Measurements from ENCODE around the gene AFG3L2. TPM values are rescaled to one million over a fixed set of nuclear protein-coding genes. Genes with fewer than 3 reads are reported as not detected.

Gene AFG3L2
- total RNA-seq, 4 donors from 2014 or later = 53.0 to 62.8 (median 57.9) TPM

DNA sequence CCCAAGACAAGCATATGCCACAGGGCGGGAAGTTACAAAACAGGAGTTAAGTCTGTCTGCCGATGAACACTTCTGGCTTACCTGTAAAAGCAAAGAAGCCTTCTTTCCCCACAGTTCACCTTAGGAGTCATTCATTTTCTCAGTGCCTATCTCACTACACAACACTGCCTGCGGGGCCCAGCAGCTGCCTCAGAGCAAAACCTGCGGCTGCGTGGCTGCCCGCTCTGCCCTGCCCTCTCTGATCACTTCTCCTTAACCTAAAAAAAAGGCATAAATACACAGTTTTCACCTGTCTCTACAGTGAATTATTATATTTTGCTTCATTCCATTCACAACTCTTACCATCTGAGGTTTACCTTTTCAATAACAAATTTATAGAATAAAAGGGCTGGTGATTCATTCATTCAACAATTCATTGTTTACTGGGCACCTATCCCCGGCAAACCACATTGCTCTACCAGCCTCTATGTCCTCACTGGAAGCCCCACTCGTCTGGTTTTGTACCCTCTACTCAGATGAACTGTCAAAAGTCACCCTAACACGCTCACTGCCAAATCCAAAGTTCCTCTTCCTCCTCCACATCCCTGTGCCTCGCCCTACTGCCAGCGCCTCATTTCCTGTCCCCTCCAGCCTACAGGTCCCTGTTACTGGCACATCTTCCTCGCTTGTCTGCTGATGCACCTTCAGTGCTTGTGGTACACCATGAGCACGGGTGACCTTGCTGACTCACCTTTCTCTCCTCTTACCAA lies 31.4 kb downstream of the AFG3L2 start:
- Histone ChIP-seq H3K27ac (no peak overlapping the region), H3K9me3 (no peaks in the 10 kb centered on the region), H3K36me3 (peaks cover 94% of the 10 kb centered on the region), H3K27me3 (no peaks in the 10 kb centered on the region), H3K4me3 (no peak overlapping the region), H3K4me1 (no peaks in the 10 kb centered on the region)
- WGBS = 90% methylated on average over 13 of the region's 13 CpGs
- no peak for DNase-seq (ENCODE audit: low spot score in 2 of 2)
- TF ChIP-seq POLR2AphosphoS5 (IDR thresholded peaks at IDR 0.05) = no peak
- TF ChIP-seq POLR2A (IDR thresholded peaks at IDR 0.05) = no peak
- TF ChIP-seq, protein P1, sequence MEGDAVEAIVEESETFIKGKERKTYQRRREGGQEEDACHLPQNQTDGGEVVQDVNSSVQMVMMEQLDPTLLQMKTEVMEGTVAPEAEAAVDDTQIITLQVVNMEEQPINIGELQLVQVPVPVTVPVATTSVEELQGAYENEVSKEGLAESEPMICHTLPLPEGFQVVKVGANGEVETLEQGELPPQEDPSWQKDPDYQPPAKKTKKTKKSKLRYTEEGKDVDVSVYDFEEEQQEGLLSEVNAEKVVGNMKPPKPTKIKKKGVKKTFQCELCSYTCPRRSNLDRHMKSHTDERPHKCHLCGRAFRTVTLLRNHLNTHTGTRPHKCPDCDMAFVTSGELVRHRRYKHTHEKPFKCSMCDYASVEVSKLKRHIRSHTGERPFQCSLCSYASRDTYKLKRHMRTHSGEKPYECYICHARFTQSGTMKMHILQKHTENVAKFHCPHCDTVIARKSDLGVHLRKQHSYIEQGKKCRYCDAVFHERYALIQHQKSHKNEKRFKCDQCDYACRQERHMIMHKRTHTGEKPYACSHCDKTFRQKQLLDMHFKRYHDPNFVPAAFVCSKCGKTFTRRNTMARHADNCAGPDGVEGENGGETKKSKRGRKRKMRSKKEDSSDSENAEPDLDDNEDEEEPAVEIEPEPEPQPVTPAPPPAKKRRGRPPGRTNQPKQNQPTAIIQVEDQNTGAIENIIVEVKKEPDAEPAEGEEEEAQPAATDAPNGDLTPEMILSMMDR (IDR thresholded peaks at IDR 0.05) = no peak
- TF ChIP-seq EP300 (IDR thresholded peaks at IDR 0.05) = no peak

DNA sequence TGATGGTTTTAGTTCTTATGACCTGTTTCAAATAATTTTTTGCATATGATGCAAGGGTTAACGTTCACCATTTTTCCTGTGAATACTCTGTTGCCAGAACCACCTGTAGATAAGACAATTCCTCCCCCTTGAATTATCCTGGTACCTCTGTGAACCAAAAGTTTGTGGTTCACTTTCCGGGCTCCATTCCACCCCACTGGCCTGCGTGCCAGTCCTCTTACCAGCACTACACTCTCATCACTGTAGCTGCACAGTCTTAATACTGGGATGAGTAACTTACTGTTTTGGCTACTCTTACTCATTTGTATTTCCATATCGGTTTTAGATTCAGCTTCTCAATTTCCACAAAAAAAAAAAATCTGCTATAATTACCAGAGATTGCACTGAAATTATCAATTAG lies 34.4 kb downstream of the AFG3L2 start:
- H3K36me3 ChIP-seq = peaks cover 91% of the 10 kb centered on the region
- no peak for TF ChIP-seq POLR2AphosphoS5 (IDR thresholded peaks at IDR 0.05)
- no peak for TF ChIP-seq EP300 (IDR thresholded peaks at IDR 0.05)
- no peak for TF ChIP-seq POLR2A (IDR thresholded peaks at IDR 0.05)
- TF ChIP-seq, protein P1 (IDR thresholded peaks at IDR 0.05) = no peak
- H3K9me3 ChIP-seq = no peaks in the 10 kb centered on the region
- no peak overlapping the region for H3K4me3 ChIP-seq
- H3K27me3 ChIP-seq = no peaks in the 10 kb centered on the region
- no peak overlapping the region for H3K27ac ChIP-seq
- 88% methylated on average over 4 of the region's 4 CpGs for WGBS
- no peaks in the 10 kb centered on the region for H3K4me1 ChIP-seq
- DNase-seq (ENCODE audit: low spot score in 2 of 2) = no peak

DNA sequence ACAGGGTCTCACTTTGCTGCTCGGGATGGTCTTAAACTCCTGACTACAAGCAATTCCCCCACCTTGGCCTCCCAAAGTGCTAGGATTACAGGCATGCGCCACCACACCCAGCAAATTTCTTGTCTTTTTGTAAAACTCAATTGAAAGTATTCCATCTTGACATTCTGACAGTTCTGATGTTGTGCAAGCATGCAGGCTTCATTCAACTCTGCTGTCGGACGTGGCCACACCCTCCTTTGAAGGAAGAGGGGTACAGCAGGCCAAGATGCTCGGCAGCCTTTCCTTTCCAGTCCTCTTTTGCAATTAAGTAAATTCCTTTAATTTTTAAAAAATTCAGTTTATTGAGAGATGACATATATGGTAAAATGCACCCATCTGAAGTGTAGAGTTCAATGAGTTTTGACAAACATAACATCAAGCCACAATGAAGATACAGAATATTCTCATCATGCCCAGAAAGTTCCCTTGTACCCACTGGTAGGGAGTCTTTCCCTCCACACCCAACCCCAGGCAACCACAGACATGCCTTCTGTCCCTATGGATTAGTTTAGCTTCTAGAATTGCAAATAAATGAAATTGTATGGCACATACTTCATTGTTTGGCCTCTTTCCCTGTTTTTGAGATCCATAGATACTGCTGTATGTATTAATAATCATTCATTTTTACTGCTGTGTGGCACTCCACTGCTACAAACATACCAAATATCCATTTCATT lies 35.9 kb downstream of the AFG3L2 start:
- TF ChIP-seq, protein P1 (IDR thresholded peaks at IDR 0.05) = no peak
- no peak for TF ChIP-seq EP300 (IDR thresholded peaks at IDR 0.05)
- TF ChIP-seq POLR2A (IDR thresholded peaks at IDR 0.05) = no peak
- no peak for TF ChIP-seq POLR2AphosphoS5 (IDR thresholded peaks at IDR 0.05)
- 78% methylated on average over 5 of the region's 5 CpGs for WGBS
- DNase-seq (ENCODE audit: low spot score in 2 of 2) = no peak
- no peak overlapping the region for H3K27ac ChIP-seq
- H3K27me3 ChIP-seq = no peaks in the 10 kb centered on the region
- H3K9me3 ChIP-seq = no peaks in the 10 kb centered on the region
- no peaks in the 10 kb centered on the region for H3K4me1 ChIP-seq
- no peak overlapping the region for H3K4me3 ChIP-seq
- H3K36me3 ChIP-seq = peaks cover 95% of the 10 kb centered on the region

DNA sequence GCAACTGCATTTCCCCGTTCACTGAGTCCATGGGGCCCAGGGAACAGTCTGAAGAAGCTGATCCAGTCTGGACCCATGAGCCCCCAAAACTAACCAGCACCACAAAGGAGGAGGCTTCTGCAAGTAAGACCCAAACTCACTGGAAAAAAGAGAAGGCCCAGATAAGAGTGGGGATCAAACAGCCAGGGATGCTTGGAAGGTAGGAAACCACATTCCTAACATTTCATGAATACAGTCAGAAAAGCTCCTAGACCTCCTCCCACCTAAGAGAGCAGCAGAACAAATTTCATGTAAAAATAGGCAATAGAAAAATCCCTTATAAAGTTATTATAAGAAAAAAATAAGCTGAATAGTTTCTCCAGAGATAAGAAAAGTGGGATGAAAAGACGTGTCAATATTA lies 38.6 kb downstream of the AFG3L2 start:
- no peak for TF ChIP-seq EP300 (IDR thresholded peaks at IDR 0.05)
- no peak for TF ChIP-seq POLR2AphosphoS5 (IDR thresholded peaks at IDR 0.05)
- TF ChIP-seq, protein P1 (IDR thresholded peaks at IDR 0.05) = no peak
- no peaks in the 10 kb centered on the region for H3K27me3 ChIP-seq
- H3K9me3 ChIP-seq = no peaks in the 10 kb centered on the region
- WGBS = 93% methylated on average over 2 of the region's 2 CpGs
- H3K4me1 ChIP-seq = no peaks in the 10 kb centered on the region
- no peak overlapping the region for H3K27ac ChIP-seq
- no peak for DNase-seq (ENCODE audit: low spot score in 2 of 2)
- peaks cover 93% of the 10 kb centered on the region for H3K36me3 ChIP-seq
- H3K4me3 ChIP-seq = no peak overlapping the region

DNA sequence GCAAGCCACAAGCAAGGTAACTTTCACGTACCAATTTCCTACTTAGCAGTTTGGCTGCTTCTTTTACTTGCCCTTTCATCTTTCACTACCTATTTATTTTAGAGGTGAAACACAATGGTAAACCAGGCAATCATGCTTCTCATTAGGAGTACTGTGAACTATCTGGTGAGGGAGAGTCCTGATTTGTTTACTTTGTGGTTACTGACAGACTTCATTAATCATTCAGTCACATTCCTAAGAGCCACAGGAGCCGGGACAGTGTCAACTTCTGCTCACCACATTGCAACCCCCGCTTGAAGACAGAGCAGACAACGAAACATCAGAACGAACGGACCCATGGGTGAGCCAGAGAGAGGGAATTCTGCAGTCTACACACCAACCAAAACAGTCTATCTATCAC lies 40.1 kb downstream of the AFG3L2 start:
- H3K4me3 ChIP-seq = no peak overlapping the region
- WGBS = 73% methylated on average over 6 of the region's 6 CpGs
- no peaks in the 10 kb centered on the region for H3K4me1 ChIP-seq
- TF ChIP-seq POLR2A (IDR thresholded peaks at IDR 0.05) (no peak), EP300 (IDR thresholded peaks at IDR 0.05) (no peak), POLR2AphosphoS5 (IDR thresholded peaks at IDR 0.05) (no peak)
- TF ChIP-seq, protein P1 (IDR thresholded peaks at IDR 0.05) = no peak
- DNase-seq (ENCODE audit: low spot score in 2 of 2) = no peak
- no peaks in the 10 kb centered on the region for H3K9me3 ChIP-seq
- H3K27ac ChIP-seq = no peak overlapping the region
- H3K36me3 ChIP-seq = peaks cover 80% of the 10 kb centered on the region
- no peaks in the 10 kb centered on the region for H3K27me3 ChIP-seq
